Choroid plexus epithelial cell (primary cell): ENCODE measurements around the gene MYOT.

Experiments
- DNase-seq: peaks from one replicate; pipeline ENCODE4 v3.0.0-alpha.2; 2010; ENCODE audit warnings: low read depth
- H3K4me3 ChIP-seq: 2 replicates; pipeline ENCODE4 v1.5.1; 2011; ENCODE audit warnings: low read depth, mild to moderate bottlenecking, control low read depth, low read length, moderate library complexity
- TF ChIP-seq, protein P1 (sequence below): conservative IDR thresholded peaks from 2 replicates; pipeline ENCODE4 v1.5.1; 2011; ENCODE audit warnings: low read depth, mild to moderate bottlenecking, control low read depth, inconsistent platforms, low read length, moderate library complexity

The MYOT gene

DNA sequence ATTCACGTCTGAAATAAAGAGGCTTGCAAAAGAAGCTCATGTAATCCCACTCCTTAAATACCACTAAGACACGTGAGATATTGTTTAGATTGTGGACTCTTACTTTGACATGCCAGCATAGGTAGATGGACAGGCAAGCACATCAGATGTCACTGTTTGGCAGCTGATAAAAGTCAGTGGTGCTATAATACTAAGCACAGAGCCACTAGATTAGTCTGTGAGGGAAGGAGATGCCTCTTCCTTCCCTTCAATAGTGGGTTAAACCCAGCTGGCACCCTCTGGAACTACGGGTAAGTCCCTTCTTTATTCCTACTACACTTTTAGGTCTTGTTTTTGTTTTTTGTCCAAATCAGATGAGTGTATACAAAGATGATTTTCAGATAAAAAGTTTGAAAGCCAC lies at the start of gene MYOT:
TSS of gene MYOT (plus strand) at position 197 of the 400 bp plus-strand sequence. CDS start 2,792 bp downstream, outside the sequence.
- TF ChIP-seq, protein P1, sequence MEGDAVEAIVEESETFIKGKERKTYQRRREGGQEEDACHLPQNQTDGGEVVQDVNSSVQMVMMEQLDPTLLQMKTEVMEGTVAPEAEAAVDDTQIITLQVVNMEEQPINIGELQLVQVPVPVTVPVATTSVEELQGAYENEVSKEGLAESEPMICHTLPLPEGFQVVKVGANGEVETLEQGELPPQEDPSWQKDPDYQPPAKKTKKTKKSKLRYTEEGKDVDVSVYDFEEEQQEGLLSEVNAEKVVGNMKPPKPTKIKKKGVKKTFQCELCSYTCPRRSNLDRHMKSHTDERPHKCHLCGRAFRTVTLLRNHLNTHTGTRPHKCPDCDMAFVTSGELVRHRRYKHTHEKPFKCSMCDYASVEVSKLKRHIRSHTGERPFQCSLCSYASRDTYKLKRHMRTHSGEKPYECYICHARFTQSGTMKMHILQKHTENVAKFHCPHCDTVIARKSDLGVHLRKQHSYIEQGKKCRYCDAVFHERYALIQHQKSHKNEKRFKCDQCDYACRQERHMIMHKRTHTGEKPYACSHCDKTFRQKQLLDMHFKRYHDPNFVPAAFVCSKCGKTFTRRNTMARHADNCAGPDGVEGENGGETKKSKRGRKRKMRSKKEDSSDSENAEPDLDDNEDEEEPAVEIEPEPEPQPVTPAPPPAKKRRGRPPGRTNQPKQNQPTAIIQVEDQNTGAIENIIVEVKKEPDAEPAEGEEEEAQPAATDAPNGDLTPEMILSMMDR: no peak
- no peak within 1 kb of the TSS for H3K4me3 ChIP-seq
- DNase-seq: no peak

DNA sequence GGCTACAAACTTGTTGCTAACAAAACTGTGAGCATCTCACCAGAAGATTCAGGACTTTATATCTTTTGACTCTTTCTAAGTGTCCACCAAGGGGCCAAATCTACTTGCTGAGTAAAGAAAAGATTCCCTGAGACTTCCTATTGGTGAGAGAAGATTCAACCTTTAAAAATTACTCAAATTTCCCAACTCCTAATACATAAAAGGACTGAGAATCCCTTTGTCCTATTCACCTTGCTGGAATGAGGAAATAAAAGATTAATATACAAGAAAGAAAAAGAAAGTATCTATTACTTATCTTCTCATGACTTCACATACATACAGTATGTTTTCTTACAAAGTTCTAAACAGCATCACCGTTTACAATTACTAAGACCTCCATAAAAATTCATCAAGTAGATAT lies 47.9 kb upstream of the MYOT start:
- no peak for DNase-seq
- TF ChIP-seq, protein P1: no peak
- no peak overlapping the region for H3K4me3 ChIP-seq

- peak; percentile 65 for DNase-seq
- H3K4me3 ChIP-seq: no peak overlapping the region
- TF ChIP-seq, protein P1: peak; percentile 74
Measured at GRCh38 chr5:137822158-137822764, 45.4 kb upstream of the MYOT start.

DNA sequence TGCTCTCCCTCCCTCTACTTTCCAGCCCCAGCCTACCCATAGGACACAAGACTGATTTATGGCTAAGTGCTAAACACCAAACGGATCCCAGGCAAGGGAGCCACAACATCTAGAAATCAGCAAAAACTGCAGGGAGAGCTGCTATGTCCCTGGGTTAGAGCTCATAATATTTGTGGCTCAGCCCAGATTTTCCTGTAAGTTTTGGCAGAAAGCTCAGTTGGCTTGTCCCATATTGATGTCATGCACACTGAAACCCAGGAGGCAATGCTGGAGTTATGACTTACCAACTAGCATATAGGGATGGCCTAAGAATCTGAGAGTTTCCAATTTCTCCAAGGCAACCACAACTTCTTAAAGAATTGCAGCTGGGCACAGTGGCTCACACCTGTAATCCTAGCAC lies 44.7 kb upstream of the MYOT start:
- TF ChIP-seq, protein P1: no peak
- no peak for DNase-seq
- H3K4me3 ChIP-seq: no peak overlapping the region

- H3K4me3 ChIP-seq: no peak overlapping the region
- TF ChIP-seq, protein P1: no peak
- peak; percentile 19 for DNase-seq
Measured at GRCh38 chr5:137825165-137825564, 42.5 kb upstream of the MYOT start.

DNA sequence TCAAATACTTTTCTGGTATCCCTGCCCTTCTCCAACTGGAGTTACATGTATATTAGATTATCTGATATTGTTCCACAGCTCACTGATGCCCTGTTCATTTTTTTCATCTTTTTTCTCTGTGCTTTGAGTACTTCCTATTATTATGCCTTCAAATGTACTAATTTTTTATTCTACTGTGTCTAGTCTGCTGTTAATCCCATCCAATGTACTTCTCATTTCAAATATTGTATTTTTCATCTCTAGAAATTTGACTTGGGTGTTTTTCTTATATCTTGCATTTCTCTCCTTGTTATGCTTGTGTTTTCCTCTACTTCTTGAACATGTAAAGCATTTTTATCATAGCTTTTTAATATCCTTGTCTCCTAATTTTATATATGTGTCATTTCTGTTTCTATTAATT lies 41.6 kb upstream of the MYOT start:
- DNase-seq: no peak
- H3K4me3 ChIP-seq: no peak overlapping the region
- TF ChIP-seq, protein P1: no peak

GRCh38 chr5:137828180-137828579 lies 39.5 kb upstream of the MYOT start:
- H3K4me3 ChIP-seq: no peak overlapping the region
- no peak for DNase-seq
- TF ChIP-seq, protein P1: no peak
